ENCODE measurements around the gene HERC4.
"Not testable (repeated sequence)": the region's sequence is repeated elsewhere in the genome, so short reads cannot be mapped to it uniquely, and the experiment has no call there.

The HERC4 gene

DNA sequence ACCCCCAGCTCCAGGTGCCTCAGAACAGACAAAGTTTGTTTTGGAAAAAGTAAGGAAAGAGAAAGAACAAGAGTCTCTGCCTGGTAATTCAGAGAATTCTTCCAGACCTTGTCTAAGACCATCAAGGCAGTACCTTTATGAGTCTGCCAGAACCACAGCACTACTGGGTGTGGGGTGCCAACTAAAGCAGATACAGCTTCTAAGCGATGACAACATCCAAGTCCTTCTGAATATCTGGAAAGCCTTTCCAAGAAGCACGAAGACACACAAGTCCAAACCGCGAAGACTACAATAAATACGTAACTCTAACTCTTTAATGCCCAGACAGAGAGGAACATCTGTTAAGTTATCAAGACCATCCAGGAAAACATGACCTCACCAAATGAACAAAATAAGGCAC, 96.3 kb downstream of the HERC4 start:
- no peak for DNase-seq (ENCODE audit: extremely low read depth, low read depth)
- no peak overlapping the region for H3K4me3 ChIP-seq (replicated peaks; ENCODE audit: low read depth, low read length)
- no peak for TF ChIP-seq CTCF (IDR thresholded peaks at IDR 0.05; ENCODE audit: low read depth, low read length, missing control alignments)

DNA sequence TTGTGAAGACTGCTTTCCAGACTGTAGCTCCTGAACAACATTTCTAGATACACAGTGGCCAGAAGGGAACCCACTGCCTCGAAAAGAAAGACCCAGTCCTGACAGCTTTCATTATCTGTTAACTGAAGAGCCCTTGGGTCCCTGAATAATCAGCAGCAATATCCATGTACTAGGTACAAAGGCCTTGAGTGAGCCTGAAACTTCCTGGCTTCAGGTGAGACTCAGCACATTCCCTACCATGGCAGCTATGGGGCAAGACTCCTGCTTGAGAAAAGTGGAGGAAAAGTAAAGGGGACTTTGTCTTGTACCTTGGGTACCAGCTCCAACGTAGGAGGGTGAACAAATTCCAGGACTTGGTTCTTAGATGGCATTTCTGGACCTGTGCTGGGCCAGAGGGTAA, 97.8 kb downstream of the HERC4 start:
- DNase-seq (ENCODE audit: extremely low read depth, low read depth): no peak
- no peak overlapping the region for H3K4me3 ChIP-seq (replicated peaks; ENCODE audit: low read depth, low read length)
- no peak for TF ChIP-seq CTCF (IDR thresholded peaks at IDR 0.05; ENCODE audit: low read depth, low read length, missing control alignments)

DNA sequence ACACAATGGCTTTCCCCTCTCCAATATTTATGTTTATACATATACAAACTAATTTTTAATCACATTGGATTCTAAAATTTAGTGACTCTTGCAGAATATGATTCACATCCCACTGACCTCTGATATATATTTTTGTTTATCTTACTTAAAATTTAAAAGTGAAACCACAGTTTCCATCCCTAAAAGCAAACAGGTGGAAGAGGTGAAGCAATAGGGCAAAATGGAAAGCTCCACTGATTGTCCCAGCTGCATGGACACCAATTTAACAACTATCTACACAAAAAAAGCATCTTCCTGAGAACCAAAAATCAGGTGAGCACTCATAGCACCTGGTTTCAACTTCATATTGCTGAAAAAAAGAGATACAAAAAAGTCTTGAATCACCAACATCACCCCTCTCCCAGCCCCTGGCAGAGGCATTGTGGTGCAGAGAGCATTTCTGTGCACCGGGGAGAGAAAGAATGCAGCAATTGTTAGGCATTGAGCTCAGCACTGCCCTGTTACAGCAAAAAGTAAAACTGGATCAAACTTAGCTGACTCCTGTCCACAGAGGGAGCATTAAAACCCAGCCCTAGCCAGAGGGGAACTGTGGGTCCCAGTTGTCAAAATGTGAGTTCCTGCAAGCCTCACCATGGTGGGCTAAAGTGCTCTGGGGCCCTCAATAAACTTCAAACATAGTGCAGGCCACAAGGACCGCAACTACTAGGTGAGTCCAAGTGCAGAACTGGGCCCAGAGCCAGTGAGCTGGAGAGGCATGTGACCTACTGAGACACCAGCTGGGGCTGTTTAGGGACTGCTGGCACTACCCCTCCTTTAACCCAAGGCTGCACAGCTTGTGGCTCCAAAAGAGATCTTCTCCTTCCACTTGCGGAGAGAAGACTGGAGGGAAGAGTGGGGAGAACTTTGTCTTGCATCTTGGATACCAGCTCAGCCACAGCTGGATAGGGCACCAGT, 98.5 kb downstream of the HERC4 start:
- DNase-seq (ENCODE audit: extremely low read depth, low read depth): no peak
- H3K4me3 ChIP-seq (replicated peaks; ENCODE audit: low read depth, low read length): no peak overlapping the region

DNA sequence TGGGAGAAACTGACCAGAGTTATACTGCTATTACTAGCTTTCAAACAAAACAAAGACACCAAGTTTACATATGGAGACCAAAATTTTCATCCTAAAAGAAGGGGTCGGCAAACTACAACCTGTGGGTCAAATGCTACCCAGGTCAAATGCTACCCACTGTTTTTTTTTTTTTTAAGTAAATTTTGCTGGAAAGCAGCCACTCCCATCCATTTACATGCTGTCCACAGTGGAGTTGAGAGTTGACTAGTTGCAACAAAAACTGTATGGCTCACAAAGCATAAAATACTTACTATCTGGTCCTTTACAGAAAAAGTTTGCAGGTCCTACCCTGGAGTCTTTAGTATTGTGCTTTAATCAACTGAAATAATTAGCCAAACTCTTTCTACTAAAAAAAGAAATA, 99.2 kb downstream of the HERC4 start:
- TF ChIP-seq CTCF (IDR thresholded peaks at IDR 0.05; ENCODE audit: low read depth, low read length, missing control alignments): no peak
- DNase-seq (ENCODE audit: extremely low read depth, low read depth): no peak
- no peak overlapping the region for H3K4me3 ChIP-seq (replicated peaks; ENCODE audit: low read depth, low read length)

More for the DNA sequence above, 98.5 kb downstream of the HERC4 start:
- TF ChIP-seq CTCF (IDR thresholded peaks at IDR 0.05; ENCODE audit: low read depth, low read length, missing control alignments): no peak

DNA sequence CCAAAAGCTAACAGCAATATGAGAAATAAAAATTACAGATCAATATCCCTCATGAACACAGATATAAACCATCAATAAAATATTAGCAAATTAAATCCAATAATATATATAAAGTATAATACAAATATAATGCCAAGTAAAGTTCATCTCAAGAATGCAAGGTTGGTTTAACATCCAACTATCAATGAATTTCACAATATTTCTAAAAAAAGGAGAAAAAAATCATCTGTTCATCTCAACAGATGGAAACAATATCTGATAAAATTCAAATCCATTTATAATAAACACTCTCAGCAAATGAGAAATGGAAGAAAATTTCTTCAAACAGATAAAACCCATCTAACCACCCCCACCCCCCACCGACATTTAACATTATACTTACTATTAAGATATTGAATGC, 103.8 kb downstream of the HERC4 start:
- H3K4me3 ChIP-seq (replicated peaks; ENCODE audit: low read depth, low read length): no peak overlapping the region
- DNase-seq (ENCODE audit: extremely low read depth, low read depth): no peak
- no peak for TF ChIP-seq CTCF (IDR thresholded peaks at IDR 0.05; ENCODE audit: low read depth, low read length, missing control alignments)

- DNase-seq (ENCODE audit: extremely low read depth, low read depth): no peak
These were observed 105.2 kb downstream of the HERC4 start for GRCh38 chr10:67969875-67970274.

GRCh38 chr10:67966035-67966434, 109.0 kb downstream of the HERC4 start:
- DNase-seq (ENCODE audit: extremely low read depth, low read depth); H3K4me3 ChIP-seq (replicated peaks; ENCODE audit: low read depth, low read length): not testable (repeated sequence)

More at GRCh38 chr10:67969875-67970274, 105.2 kb downstream of the HERC4 start:
- TF ChIP-seq CTCF (IDR thresholded peaks at IDR 0.05; ENCODE audit: low read depth, low read length, missing control alignments): no peak
- no peak overlapping the region for H3K4me3 ChIP-seq (replicated peaks; ENCODE audit: low read depth, low read length)
